OCI-LY1 (cell line): ENCODE results near the gene SEMG2.

Experiments used
- H2AFZ ChIP-seq: fragments of 200-600 bp; sonication (generic), shearing (Covaris generic); 2 replicates; pipeline ENCODE4 v1.6.0; 2014; ENCODE audit warnings: antibody characterized with exemption, mild to moderate bottlenecking, low read length
- H3F3A ChIP-seq: fragments of 200-600 bp; sonication (generic), shearing (Covaris generic); 2 replicates; pipeline ENCODE4 v1.6.0; 2014; ENCODE audit warnings: mild to moderate bottlenecking, antibody characterized with exemption, low read length, moderate library complexity; ENCODE audit not compliant: insufficient read depth
- H3K27ac ChIP-seq: fragments of 200-600 bp; sonication (generic); 2 replicates; pipeline ENCODE4 v1.5.1; 2014; ENCODE audit warnings: low read length, mixed run types, mild to moderate bottlenecking, low read depth; ENCODE audit not compliant: poor library complexity, severe bottlenecking
- H3K27me3 ChIP-seq: fragments of 200-600 bp; sonication (generic); 2 replicates; pipeline ENCODE4 v1.6.0; 2014; ENCODE audit warnings: antibody characterized with exemption, mild to moderate bottlenecking, low read length, moderate library complexity; ENCODE audit not compliant: insufficient read depth
- H3K36me3 ChIP-seq: fragments of 200-600 bp; sonication (generic); 2 replicates; pipeline ENCODE4 v1.6.1; 2014; ENCODE audit warnings: mild to moderate bottlenecking, antibody characterized with exemption, low read length, moderate library complexity, mixed read lengths; ENCODE audit not compliant: insufficient read depth
- H3K4me1 ChIP-seq: fragments of 200-600 bp; sonication (generic); 2 replicates; pipeline ENCODE4 v1.5.1; 2014; ENCODE audit warnings: mild to moderate bottlenecking, low read length, moderate library complexity; ENCODE audit not compliant: insufficient read depth, severe bottlenecking
- H3K4me2 ChIP-seq: fragments of 200-600 bp; sonication (generic), shearing (Covaris generic); 2 replicates; pipeline ENCODE4 v1.6.1; 2014; ENCODE audit warnings: low read length
- H3K4me3 ChIP-seq: fragments of 200-600 bp; sonication (generic); 2 replicates; pipeline ENCODE4 v1.5.1; 2014; ENCODE audit warnings: low read length, low read depth, mild to moderate bottlenecking, mixed read lengths; ENCODE audit not compliant: poor library complexity, severe bottlenecking
- H3K79me2 ChIP-seq: fragments of 200-600 bp; shearing (Covaris generic); 2 replicates; pipeline ENCODE4 v1.6.1; 2016; ENCODE audit warnings: mixed run types, low read length, mixed read lengths; ENCODE audit not compliant: insufficient read depth
- H3K9ac ChIP-seq: fragments of 200-600 bp; sonication (generic), shearing (Covaris generic); 2 replicates; pipeline ENCODE4 v1.6.1; 2014; ENCODE audit warnings: mild to moderate bottlenecking, low read length, mixed read lengths
- H3K9me2 ChIP-seq: fragments of 200-600 bp; sonication (generic), shearing (Covaris generic); 2 replicates; pipeline ENCODE4 v1.6.1; 2014; ENCODE audit warnings: low read depth, mild to moderate bottlenecking, low read length, mixed read lengths
- H3K9me3 ChIP-seq: fragments of 200-600 bp; shearing (Covaris generic); 2 replicates; pipeline ENCODE4 v1.6.1; 2014; ENCODE audit warnings: low read length, mixed read lengths
- H4K20me1 ChIP-seq: fragments of 200-600 bp; sonication (generic), shearing (Covaris generic); 2 replicates; pipeline ENCODE4 v1.6.0; 2016; ENCODE audit warnings: mild to moderate bottlenecking, low read length; ENCODE audit not compliant: insufficient read depth
- EZH2 ChIP-seq: fragments of 200-600 bp; sonication (generic), shearing (Covaris generic); IDR thresholded peaks from 2 replicates; pipeline ENCODE4 v1.8.0; 2017; ENCODE audit warnings: borderline replicate concordance, mixed run types, mild to moderate bottlenecking, antibody characterized with exemption, low read length, moderate library complexity, mixed read lengths
- TF ChIP-seq, protein P1 (sequence below): fragments of 200-600 bp; sonication (generic), shearing (Covaris generic); IDR thresholded peaks from 2 replicates; pipeline ENCODE4 v1.5.1; 2017; ENCODE audit warnings: mild to moderate bottlenecking, antibody characterized with exemption, low read length, moderate library complexity, mixed read lengths

SEMG2 gene

DNA sequence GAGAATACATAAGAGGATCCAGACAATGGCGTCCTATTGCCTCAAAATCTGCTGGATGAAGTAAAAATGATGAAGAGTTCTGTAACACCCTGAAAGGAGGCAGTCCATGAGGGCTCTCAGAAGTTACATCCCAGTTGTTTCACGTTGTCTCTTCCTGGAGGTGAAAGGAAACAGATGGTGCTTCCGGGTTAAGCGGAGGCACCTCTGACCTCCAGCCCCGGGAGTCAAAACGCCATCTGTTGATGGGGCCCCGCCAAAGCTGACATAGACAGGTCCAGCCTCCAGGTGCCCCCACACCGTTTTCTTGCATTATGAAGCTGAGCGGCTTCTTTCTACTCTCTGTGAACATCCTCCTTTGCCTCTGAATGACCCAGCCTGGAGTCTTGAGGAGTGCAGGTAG lies 9.5 kb downstream of the SEMG2 start:
- Histone ChIP-seq H3K4me3 (no peak overlapping the region), H3K4me2 (no peak overlapping the region), H3K4me1 (peaks cover 4% of the 10 kb centered on the region), H3K9me2 (no peaks in the 10 kb centered on the region), H3K36me3 (no peaks in the 10 kb centered on the region; the same call in 1 of the 2 replicates), H4K20me1 (no peaks in the 10 kb centered on the region), H3K9ac (no peak overlapping the region), H3K79me2 (no peaks in the 10 kb centered on the region), H3F3A (no peaks in the 10 kb centered on the region), H3K9me3 (peaks cover 3% of the 10 kb centered on the region; the same call in 1 of the 2 replicates), H3K27ac (no peak overlapping the region), H2AFZ (no peak overlapping the region), H3K27me3 (no peaks in the 10 kb centered on the region; the same call in 1 of the 2 replicates)
- TF ChIP-seq EZH2, result no peak
- TF ChIP-seq, protein P1, sequence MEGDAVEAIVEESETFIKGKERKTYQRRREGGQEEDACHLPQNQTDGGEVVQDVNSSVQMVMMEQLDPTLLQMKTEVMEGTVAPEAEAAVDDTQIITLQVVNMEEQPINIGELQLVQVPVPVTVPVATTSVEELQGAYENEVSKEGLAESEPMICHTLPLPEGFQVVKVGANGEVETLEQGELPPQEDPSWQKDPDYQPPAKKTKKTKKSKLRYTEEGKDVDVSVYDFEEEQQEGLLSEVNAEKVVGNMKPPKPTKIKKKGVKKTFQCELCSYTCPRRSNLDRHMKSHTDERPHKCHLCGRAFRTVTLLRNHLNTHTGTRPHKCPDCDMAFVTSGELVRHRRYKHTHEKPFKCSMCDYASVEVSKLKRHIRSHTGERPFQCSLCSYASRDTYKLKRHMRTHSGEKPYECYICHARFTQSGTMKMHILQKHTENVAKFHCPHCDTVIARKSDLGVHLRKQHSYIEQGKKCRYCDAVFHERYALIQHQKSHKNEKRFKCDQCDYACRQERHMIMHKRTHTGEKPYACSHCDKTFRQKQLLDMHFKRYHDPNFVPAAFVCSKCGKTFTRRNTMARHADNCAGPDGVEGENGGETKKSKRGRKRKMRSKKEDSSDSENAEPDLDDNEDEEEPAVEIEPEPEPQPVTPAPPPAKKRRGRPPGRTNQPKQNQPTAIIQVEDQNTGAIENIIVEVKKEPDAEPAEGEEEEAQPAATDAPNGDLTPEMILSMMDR, result no peak

- Histone ChIP-seq H3K27ac (no peak overlapping the region), H3K9me2 (no peaks in the 10 kb centered on the region), H3K4me2 (no peak overlapping the region), H3F3A (no peaks in the 10 kb centered on the region), H3K27me3 (no peaks in the 10 kb centered on the region; the same call in 1 of the 2 replicates), H3K4me3 (no peak overlapping the region), H3K4me1 (no peaks in the 10 kb centered on the region), H2AFZ (no peak overlapping the region), H3K79me2 (no peaks in the 10 kb centered on the region), H3K36me3 (no peaks in the 10 kb centered on the region), H3K9ac (no peak overlapping the region), H4K20me1 (no peaks in the 10 kb centered on the region), H3K9me3 (no peaks in the 10 kb centered on the region)
- TF ChIP-seq EZH2, result no peak
- TF ChIP-seq, protein P1, result peak; percentile 55
Observed at GRCh38 chr20:45235995-45236394, 14.8 kb downstream of the SEMG2 start.

GRCh38 chr20:45238139-45238538 lies 17.0 kb downstream of the SEMG2 start:
- Histone ChIP-seq H3F3A (no peaks in the 10 kb centered on the region), H2AFZ (no peak overlapping the region), H3K4me1 (no peaks in the 10 kb centered on the region), H3K4me2 (no peak overlapping the region), H3K27me3 (no peaks in the 10 kb centered on the region), H3K27ac (no peak overlapping the region), H3K36me3 (no peaks in the 10 kb centered on the region), H4K20me1 (no peaks in the 10 kb centered on the region), H3K9ac (no peak overlapping the region), H3K4me3 (no peak overlapping the region), H3K79me2 (no peaks in the 10 kb centered on the region), H3K9me3 (no peaks in the 10 kb centered on the region), H3K9me2 (no peaks in the 10 kb centered on the region)
- TF ChIP-seq, protein P1, result no peak
- TF ChIP-seq EZH2, result no peak
